Lower leg skin (tissue), 3 donors: ENCODE data around the gene PTK6.

ENCODE experiments used
- POLR2A ChIP-seq, 2 donors: fragments of 450-650 bp; IDR thresholded peaks; one replicate each; pipeline ENCODE4 v1.6.1; 2016 to 2017; ENCODE audit warnings: antibody characterized with exemption in 2 of 2, mild to moderate bottlenecking in 1 of 2, moderate library complexity in 1 of 2
- TF ChIP-seq, protein P1 (sequence below), 3 donors: fragments of 450-650 bp; IDR thresholded peaks; one replicate each; pipeline ENCODE4 v1.5.1; 2016; ENCODE audit warnings: antibody characterized with exemption in 3 of 3, mild to moderate bottlenecking in 3 of 3, moderate library complexity in 2 of 3

DNA sequence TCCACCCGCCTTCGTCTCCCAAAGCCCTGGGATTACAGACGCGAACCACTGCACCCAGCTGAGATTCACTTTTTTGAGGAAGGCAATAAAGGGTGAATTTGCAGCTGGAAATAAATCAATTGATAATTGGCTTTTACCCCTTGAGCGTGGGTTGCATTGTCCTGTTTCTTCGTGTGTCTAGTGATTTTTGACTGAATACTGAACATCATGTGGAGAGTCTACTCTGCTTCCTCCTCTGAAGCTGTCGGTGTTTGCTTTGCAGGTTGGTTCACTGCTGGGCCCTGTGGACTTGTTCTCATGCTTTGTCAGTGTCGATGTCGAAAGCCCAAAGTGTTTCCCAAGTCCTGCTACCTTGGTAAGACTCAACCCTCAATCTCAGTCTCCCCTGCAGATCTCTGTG, 32.5 kb downstream of the PTK6 start:
- TF ChIP-seq, protein P1, sequence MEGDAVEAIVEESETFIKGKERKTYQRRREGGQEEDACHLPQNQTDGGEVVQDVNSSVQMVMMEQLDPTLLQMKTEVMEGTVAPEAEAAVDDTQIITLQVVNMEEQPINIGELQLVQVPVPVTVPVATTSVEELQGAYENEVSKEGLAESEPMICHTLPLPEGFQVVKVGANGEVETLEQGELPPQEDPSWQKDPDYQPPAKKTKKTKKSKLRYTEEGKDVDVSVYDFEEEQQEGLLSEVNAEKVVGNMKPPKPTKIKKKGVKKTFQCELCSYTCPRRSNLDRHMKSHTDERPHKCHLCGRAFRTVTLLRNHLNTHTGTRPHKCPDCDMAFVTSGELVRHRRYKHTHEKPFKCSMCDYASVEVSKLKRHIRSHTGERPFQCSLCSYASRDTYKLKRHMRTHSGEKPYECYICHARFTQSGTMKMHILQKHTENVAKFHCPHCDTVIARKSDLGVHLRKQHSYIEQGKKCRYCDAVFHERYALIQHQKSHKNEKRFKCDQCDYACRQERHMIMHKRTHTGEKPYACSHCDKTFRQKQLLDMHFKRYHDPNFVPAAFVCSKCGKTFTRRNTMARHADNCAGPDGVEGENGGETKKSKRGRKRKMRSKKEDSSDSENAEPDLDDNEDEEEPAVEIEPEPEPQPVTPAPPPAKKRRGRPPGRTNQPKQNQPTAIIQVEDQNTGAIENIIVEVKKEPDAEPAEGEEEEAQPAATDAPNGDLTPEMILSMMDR (IDR thresholded peaks at IDR 0.05) = no peak
- no peak for TF ChIP-seq POLR2A (IDR thresholded peaks at IDR 0.05)
